Fibroblast of skin of left biceps (primary cell): ENCODE results near the gene IL23A.

Source experiments
- DNase-seq, 2 experiments: peaks; one replicate each; pipeline ENCODE4 v3.0.0-alpha.2; 2013; ENCODE audit warnings: low read depth in 2 of 2

Gene IL23A

GRCh38 chr12:56361487-56362129 is 22.9 kb downstream of the IL23A start:
- DNase-seq = no peak

DNA sequence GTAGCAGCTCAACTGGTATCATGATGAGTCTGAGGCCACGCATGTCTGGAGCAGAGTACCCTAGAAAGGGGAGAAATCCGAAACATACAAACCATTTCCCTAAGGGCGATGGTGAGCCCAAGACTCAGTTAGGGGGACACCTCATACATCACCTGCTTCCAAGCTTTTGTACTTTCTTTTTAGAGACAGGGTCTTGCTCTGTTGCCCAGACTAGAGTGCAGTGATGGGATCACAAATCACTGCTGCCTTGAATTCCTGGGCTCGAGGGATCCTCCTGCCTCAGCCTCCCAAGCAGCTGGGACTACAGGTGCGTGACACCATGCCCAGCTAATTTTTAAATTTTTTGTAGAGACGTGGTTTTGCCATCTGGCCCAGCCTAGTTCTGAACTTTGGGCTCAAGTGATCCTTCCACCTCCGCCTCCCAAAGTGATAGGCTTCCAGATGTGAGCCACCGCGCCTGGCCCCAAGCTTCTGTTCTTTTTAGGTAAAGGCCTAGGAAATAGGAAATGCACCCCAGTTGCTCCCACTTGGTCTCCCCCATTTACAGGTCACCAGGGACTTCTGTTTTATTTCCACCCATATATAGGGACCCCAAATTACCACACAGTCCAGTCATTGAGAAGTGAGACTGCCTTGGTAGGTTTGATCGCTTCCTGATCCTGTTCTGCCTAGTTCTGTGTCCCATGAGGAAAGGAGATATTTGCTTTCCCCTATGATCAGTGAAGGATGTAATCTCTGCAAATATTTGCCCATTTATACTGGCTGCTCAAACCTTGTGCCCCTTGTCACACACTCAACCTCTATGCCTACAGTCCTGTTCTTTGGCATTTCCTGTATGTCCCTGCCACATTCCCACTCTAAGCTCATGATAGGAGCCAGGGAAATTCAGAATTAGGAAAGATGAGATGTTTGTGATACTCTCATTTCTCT is 23.7 kb downstream of the IL23A start, which contains the start of gene APOF:
Gene APOF, minus strand, starts transcription at position 728 of the 930 bp plus-strand sequence. Its CDS starts 112 bp downstream, at position 616.
- DNase-seq = no peak

DNA sequence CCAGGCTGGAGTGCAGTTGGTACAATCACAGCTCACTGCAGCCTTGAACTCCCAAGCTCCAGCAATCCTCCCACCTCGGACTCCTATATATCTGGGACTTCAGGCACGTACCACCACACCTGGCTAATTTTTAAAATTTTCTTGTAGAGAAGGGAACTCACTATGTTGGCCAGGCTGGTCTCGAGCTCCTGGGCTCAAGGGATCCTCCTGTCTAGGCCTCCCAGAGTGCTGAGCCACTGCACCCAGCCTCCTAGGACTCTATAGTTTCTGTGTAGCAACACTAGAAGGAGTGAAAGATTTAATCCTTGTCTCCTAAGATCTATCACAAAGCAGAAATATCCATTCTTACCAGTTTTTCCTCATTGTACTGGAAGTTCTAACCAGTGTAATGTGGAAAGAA is 28.3 kb downstream of the IL23A start:
- no peak for DNase-seq

DNA sequence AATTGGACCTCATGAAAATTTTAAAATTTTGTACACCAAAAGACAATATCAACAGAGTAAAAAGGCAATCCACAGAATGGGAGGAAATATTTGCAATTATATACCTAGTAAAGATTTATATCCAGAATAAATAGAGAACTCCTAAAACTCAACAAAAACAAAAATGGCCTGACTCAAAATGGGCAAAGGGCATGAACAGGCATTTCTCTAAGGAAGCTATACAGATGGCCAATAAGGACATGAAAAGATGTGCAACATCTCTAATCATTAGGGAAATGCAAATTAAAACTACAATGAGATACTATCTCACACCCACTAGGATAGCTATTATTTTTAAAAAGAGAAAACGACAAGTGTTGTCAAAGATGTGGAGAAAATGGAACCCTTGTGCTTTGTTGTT is 34.8 kb downstream of the IL23A start:
- DNase-seq = no peak

DNA sequence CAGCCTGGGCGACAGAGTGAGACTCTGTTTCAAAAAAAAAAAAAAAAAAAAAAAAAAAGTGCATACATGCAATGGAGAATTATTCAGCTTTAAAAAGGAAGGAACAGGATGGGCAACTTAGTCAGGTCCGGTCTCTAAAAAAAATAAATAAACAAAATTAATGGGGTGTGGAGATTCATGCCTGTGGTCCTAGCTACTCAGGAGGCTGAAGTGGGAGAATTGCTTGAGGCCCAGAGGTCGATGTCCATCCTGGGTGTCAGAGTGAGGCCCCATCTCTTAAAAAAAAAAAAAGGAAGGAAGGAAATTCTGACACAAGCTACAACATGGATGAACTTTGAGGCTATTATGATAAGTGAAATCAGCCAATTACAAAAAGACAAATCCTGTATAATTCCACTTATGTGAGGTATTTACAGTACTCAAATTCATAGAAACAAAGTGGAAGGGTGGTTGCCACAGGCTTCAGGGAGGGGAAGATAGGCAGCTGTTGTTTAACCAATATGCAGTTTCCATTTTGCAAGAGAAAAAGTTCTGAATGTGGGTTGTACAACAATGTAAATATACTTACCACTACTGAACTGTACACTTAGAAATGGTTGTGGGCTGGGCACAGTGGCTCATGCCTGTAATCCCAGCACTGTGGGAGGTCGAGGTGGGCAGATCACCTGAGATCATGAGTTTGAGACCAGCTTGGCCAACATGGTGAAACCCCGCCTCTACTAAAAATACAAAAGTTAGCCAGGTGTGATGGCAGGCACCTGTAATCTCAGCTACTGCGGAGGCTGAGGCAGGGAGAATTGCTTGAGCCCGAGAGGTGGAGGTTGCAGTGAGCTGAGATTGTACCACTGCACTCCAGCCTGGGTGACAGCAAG is 36.3 kb downstream of the IL23A start:
- no peak for DNase-seq

DNA sequence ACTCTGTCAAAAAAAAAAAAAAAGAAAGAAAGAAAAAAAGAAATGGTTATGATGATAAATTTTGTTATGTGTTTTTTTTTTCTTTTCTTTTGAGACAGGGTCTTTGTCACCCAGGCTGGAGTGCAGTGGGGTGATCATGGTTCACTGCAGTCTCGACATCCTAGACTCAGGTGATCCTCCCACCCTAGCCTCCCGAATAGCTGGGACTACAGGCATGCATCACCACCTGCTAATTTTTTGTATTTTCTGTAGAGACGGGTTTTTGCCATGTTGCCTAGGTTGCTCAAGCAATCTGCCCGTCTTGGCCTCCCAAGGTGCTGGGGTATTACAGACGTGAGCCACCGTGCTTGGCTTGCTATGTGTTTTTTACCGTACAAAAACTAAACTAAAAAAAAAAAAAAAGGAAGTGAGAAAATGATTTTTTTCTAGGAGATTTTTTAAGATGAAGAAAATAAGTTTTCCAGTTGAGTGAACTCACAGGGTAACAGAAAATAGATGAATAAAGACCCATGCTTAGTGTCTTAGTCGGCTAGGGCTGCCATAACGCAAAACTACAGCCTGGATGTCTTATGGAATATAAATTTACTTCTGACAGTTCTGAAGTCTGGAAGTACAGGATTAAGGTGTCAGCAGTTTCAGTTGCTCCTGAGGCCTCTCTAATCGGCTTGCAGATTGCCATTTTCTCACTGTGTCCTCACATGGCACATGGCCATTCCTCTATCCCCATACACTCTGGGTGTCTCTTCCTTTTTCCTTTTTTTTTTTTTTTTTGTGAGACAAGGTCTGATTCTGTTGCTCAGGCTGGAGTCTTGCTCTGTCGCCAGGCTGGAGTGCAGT is 37.1 kb downstream of the IL23A start:
- no peak for DNase-seq

DNA sequence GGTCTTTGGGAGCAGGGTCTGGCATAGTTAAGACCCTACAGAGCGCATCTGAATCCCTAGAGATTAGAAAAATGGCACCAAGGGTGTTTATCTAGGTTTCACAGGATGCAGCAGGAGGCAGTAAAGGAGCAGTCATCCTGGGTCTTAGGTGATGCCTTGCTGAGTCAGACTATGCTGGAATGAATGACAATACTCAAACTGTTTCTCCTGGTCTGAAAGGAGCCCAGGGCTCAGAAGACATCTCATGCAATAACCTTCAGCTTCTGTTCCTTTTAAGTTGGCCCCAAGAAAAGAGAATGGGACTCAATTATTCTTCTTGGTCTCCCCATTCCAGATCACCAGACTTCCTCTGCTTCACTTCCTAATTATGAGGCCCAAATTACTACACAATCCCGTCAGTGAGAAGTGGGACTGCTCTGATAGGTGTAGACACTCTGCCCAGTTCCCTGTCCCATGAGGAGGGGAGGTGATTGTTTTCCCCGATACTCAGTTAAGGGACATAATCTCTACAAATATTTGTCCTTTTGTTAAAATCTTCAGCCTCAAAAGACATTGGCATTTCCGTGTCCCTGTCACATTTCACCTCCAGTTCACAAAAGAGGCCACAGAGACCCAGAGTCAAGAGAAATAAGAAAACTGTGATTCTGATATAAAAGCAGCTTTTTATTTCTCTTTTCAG is 38.8 kb downstream of the IL23A start:
- no peak for DNase-seq

- no peak for DNase-seq
These were observed 39.3 kb downstream of the IL23A start for GRCh38 chr12:56377989-56378316.

DNA sequence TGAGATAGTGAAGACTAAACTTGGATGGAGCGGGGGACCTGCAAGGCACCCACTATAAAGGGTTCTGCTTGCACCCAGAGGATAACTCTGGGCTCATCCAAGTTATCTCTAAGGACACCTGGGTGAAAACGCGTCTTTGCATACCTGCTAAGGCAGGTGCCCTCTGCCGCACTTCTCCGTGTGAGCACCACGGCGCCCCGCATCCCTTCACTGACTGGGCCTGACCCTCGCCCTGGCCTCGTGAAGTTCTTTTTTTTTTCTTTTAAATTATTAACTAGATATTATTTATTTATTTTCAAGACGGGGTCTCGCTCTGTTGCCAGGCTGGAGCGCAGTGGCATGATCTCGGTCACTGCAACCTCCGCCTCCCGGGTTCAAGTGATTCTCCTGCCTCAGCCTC is 43.9 kb downstream of the IL23A start:
- no peak for DNase-seq

DNA sequence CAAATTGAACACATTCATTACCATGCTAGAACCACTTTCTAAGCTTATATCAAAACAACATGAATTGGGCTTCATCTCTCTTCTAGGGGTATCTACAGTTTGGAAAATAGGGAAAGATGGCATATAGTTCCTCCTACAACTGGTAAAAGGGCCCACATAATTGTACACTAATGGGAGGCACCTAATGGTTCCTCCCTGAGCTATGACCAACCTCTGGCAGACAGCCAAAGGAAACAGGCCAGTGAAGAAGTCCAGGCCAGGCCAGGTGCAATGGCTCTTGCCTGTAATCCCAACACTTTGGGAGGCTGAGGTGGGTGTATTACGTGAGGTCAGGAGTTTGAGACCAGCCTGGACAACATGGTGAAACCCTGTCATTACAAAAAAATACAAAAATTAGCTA is 47.2 kb downstream of the IL23A start:
- no peak for DNase-seq

DNA sequence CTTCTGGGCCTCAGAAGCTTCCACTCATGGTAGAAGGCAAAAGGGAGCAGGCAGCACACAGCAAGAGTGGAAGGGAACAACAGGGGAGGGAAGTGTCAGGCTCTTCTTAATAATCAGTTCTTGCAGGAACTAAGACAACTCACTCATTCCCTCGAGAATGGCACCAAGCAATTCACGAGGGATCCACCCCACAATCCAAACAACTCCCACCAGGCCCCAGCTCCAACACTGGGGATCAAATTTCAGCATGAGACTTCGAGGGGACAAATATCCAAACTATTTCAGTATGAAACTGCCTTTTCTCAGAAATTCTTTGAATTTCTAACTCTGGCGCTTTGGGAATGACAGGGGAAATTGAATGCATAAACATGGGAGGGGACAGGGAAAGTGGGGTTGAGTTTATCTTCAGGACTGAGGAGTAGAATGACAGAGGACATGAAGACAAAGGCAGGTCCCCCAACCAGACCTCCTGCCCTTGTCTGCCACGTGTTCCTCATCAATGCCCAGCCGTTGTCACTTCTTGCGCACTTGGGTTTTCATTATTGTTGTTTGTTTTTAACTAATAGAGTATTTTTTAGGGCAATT is 48.6 kb downstream of the IL23A start:
- DNase-seq = peak; percentile 15 to 21

DNA sequence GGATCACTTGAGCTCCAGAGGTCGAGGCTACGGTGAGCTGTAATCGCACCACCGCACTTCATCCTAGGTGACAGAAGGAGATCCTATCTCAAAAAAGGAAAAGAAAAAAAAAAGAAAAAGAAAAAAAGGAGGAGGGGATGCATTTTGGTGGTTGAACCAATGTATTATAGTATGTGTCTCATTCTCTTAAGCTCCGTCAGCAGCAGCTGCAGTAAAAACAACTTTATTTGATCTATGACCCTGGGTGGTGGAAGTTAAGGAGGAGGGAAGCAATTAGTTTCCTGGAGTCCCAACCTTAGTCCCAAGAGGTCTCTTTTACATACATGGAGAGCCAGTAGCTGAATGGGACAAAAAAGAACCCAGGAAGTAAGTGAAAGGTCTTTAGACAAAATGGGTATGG is 50.7 kb downstream of the IL23A start:
- DNase-seq = no peak
